ENCODE measurements around the gene CCDC142. TPM values are rescaled to one million over a fixed set of nuclear protein-coding genes. Genes with fewer than 3 reads are reported as not detected.

Gene CCDC142
- total RNA-seq, 2 experiments from 2014 or later = 20.9 to 25.0 TPM

GRCh38 chr2:74428675-74429074, 54.1 kb downstream of the CCDC142 start:
- Mint-ChIP-seq H3K27me3 (no peaks in the 10 kb centered on the region), H3K27ac (no peak overlapping the region)
- CTCF ChIA-PET = no interaction called here

GRCh38 chr2:74427551-74427950, 55.2 kb downstream of the CCDC142 start:
- Mint-ChIP-seq H3K36me3 (ENCODE audit: low read depth) (peaks cover 28% of the 10 kb centered on the region), H3K27ac (no peak overlapping the region), H3K4me3 (no peak overlapping the region), H3K27me3 (no peaks in the 10 kb centered on the region), H3K9me3 (no peaks in the 10 kb centered on the region), H3K4me1 (peaks cover 14% of the 10 kb centered on the region)
- DNase-seq = no peak
- ChIA-PET CTCF (no interaction called here), POLR2A (interaction anchor here (1.1 kb wide), 1 partner anchor 27 kb away, joined by 3 read pairs; the partner anchor contains the start of gene INO80B)

More at GRCh38 chr2:74428675-74429074, 54.1 kb downstream of the CCDC142 start:
- no peak overlapping the region for H3K4me3 Mint-ChIP-seq
- DNase-seq = no peak
- no peaks in the 10 kb centered on the region for H3K9me3 Mint-ChIP-seq
- H3K36me3 Mint-ChIP-seq (ENCODE audit: low read depth) = peaks cover 18% of the 10 kb centered on the region
- peaks cover 3% of the 10 kb centered on the region for H3K4me1 Mint-ChIP-seq
- POLR2A ChIA-PET = no interaction called here

DNA sequence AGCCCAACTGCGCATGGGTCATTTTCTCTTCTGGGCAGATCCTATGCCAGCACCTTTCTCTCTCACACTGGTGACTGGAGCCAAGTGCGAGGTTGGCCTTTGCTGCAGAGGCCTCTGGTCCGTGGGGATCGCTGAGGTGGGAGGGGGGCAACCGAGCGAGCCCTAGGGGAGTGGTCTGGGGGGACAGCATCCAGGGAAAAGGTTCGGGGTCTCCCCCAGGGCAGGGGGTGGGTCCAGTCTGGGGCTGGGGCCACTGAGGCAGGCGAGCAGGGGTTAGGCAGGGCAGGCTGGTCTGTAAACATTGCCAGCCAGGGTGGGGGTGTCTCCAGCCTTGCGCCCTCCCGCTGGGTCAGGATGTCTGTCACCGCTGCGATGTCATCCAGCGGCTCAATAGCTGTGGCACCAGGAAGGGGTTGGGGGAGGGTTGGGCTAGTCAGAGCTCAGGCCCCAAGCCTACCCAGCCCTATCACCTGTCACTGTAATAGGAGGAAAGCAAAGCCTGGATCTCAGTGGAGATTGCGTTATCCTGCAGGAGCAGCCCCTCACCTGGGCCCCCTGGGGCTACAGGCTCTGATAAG, 56.5 kb downstream of the CCDC142 start:
- Mint-ChIP-seq H3K4me3 (no peak overlapping the region), H3K4me1 (peaks cover 21% of the 10 kb centered on the region), H3K27me3 (no peaks in the 10 kb centered on the region), H3K9me3 (no peaks in the 10 kb centered on the region), H3K36me3 (ENCODE audit: low read depth) (peaks cover 29% of the 10 kb centered on the region), H3K27ac (no peak overlapping the region)
- POLR2A ChIA-PET = no interaction called here
- no peak for DNase-seq
- CTCF ChIA-PET = no interaction called here

GRCh38 chr2:74425523-74425922, 57.3 kb downstream of the CCDC142 start:
- ChIA-PET POLR2A (no interaction called here), CTCF (no interaction called here)
- Mint-ChIP-seq H3K4me1 (peaks cover 25% of the 10 kb centered on the region), H3K27ac (no peak overlapping the region), H3K4me3 (no peak overlapping the region), H3K27me3 (no peaks in the 10 kb centered on the region), H3K36me3 (ENCODE audit: low read depth) (peaks cover 32% of the 10 kb centered on the region), H3K9me3 (no peaks in the 10 kb centered on the region)
- no peak for DNase-seq

- POLR2A ChIA-PET = interaction anchor here (0.6 kb wide), 1 partner anchor 120 kb away, joined by 3 read pairs; no protein-coding TSS in a partner anchor
- Mint-ChIP-seq H3K4me3 (no peak overlapping the region), H3K27me3 (peaks cover 4% of the 10 kb centered on the region), H3K27ac (no peak overlapping the region), H3K9me3 (no peaks in the 10 kb centered on the region), H3K36me3 (ENCODE audit: low read depth) (peaks cover 32% of the 10 kb centered on the region), H3K4me1 (peaks cover 29% of the 10 kb centered on the region)
- CTCF ChIA-PET = no interaction called here
- DNase-seq = no peak
Measured at GRCh38 chr2:74424995-74425406, 57.8 kb downstream of the CCDC142 start.

DNA sequence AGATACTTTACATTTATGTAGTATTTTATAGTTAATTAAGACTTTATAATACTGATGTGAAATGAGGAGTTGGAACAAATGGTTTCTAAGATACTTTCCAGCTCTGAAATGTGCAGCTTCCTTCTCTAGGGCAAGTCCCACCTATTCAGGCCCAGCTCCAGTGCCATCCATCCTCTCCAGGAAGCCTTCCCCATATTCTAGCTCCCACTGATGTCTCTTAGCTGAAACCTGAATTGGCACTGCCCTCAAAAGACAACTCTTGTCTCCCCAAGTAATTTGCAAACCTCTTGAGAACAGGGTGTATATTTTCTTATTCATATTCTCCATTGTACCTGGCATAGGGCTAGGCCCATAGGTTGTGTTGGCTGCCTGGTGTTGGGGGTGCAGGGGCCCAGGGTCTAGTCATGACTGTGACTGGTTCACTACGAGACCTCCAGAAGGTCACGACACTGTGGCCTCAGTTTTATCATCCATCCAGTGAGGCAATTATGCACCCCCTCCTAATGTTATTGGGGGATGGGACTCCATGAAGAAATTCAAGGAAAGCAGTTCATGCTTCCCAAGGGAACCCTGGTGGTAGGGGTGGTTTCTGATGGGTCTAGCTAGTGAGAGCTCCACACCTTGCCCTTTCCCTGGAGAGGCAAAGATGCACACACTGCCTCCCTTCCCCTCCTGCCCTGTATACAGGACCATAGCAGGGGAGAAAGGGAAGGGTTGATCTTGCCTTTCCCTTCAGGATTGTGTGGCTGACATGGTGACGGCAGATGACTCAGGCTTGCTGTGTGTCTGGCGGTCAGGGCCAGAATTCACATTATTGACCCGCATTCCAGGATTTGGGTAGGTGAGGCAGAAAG, 58.4 kb downstream of the CCDC142 start:
- Mint-ChIP-seq H3K27me3 (peaks cover 4% of the 10 kb centered on the region), H3K9me3 (no peaks in the 10 kb centered on the region), H3K4me3 (no peak overlapping the region), H3K27ac (no peak overlapping the region), H3K4me1 (peaks cover 29% of the 10 kb centered on the region), H3K36me3 (ENCODE audit: low read depth) (peaks cover 32% of the 10 kb centered on the region)
- CTCF ChIA-PET = no interaction called here
- POLR2A ChIA-PET = interaction anchor here (0.6 kb wide), 1 partner anchor 120 kb away, joined by 3 read pairs; no protein-coding TSS in a partner anchor
- no peak for DNase-seq

Other genes starting within 250 kb of the CCDC142 start
- gene SLC4A5, start 139.6 kb downstream of the CCDC142 start, total RNA-seq = 1 to 10 TPM; 2.5 to 3.4 TPM
- gene DCTN1, start 102.7 kb downstream of the CCDC142 start, total RNA-seq = 10 to 100 TPM; 88.9 to 99.7 TPM
- 1 to 10 TPM; 1.2 to 1.6 TPM for gene C2orf81, start 61.4 kb downstream of the CCDC142 start, total RNA-seq
- 100 to 1,000 TPM; 102 to 105 TPM for gene WDR54, start 61.3 kb downstream of the CCDC142 start, total RNA-seq
- 1 to 10 TPM; 1.1 TPM for gene RTKN, start 41.1 kb downstream of the CCDC142 start, total RNA-seq
- 10 to 100 TPM; 39.8 to 40.3 TPM for gene INO80B, start 27.9 kb downstream of the CCDC142 start, total RNA-seq
- gene WBP1, start 24.6 kb downstream of the CCDC142 start, total RNA-seq = 10 to 100 TPM; 58.3 to 60.4 TPM
- gene MOGS, start 17.6 kb downstream of the CCDC142 start, total RNA-seq = 10 to 100 TPM; 70.3 to 73.1 TPM
- gene MRPL53, start 10.3 kb downstream of the CCDC142 start, total RNA-seq = 100 to 1,000 TPM; 115 to 126 TPM
- gene TTC31, start 83 bp upstream of the CCDC142 start, total RNA-seq = 10 to 100 TPM; 42.3 to 42.9 TPM
- gene LBX2, start 16.6 kb upstream of the CCDC142 start, total RNA-seq = 1 to 10 TPM; 1.2 to 1.8 TPM
- gene PCGF1, start 24.7 kb upstream of the CCDC142 start, total RNA-seq = 10 to 100 TPM; 23.0 to 31.4 TPM
- gene TLX2, start 31.5 kb upstream of the CCDC142 start, total RNA-seq = 1 to 10 TPM; 2.6 to 3.3 TPM
- gene DQX1, start 43.2 kb upstream of the CCDC142 start, total RNA-seq = under 1 TPM; 0.33 to 0.45 TPM
- gene AUP1, start 46.7 kb upstream of the CCDC142 start, total RNA-seq = 100 to 1,000 TPM; 118 to 119 TPM
- gene HTRA2, start 46.9 kb upstream of the CCDC142 start, total RNA-seq = 10 to 100 TPM; 49.2 to 51.1 TPM
- gene LOXL3, start 70.9 kb upstream of the CCDC142 start, total RNA-seq = under 1 TPM; 0.60 to 0.70 TPM
- 10 to 100 TPM; 45.2 to 46.8 TPM for gene DOK1, start 71.7 kb upstream of the CCDC142 start, total RNA-seq
- not detected for gene M1AP, start 165.3 kb upstream of the CCDC142 start, total RNA-seq
- gene SEMA4F, start 171.2 kb upstream of the CCDC142 start, total RNA-seq = 1 to 10 TPM; 6.6 to 8.2 TPM